ENCODE results near the gene BICD1. TPM values are rescaled to one million over a fixed set of nuclear protein-coding genes. Genes with fewer than 3 reads are reported as not detected.

Gene BICD1
- total and polyA plus RNA-seq, 9 donors, result 7.7 to 16.9 (median 9.4) TPM

DNA sequence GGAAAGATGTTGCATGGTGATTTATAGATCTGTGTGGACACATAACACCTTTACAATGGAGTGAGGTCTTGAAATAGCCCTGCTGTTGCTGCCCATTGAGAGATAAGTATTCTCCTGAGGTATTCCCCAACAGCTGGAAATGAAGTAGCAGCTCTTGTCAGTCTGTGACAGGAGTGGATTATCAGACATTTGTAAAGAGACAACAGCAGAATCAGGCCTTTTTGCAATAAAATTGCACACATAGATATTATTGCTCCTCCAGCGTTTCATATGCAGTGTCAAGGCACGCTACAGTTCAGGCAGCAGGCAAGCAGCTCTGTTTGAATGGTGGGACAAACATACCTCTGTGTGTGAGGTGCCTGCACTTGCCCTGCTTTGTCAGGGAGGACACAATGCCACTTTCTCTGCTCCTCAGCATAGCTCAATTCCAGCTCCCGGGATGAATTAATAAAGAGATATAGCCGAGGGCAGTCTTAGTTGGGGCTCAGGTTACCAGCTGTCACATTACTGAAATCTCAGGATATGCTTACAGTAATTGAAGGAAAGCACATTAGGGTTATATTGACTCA, 49.4 kb downstream of the BICD1 start:
- no peaks in the 10 kb centered on the region for H3K27me3 ChIP-seq (ENCODE audit: control insufficient read depth, insufficient read depth, low read length)
- H3K9me3 ChIP-seq (replicated peaks; ENCODE audit: control insufficient read depth, low read depth, low read length), result no peaks in the 10 kb centered on the region
- WGBS (ENCODE audit: insufficient coverage), result no CpG with 5 or more reads among the region's 4 CpGs
- H3K4me3 ChIP-seq (ENCODE audit: low read length), result no peak overlapping the region
- H3K36me3 ChIP-seq (ENCODE audit: control insufficient read depth, insufficient read depth, low read length), result no peaks in the 10 kb centered on the region
- no peak overlapping the region for H3K27ac ChIP-seq (ENCODE audit: low read length)
- peaks cover 3% of the 10 kb centered on the region for H3K4me1 ChIP-seq (ENCODE audit: control insufficient read depth, insufficient read depth, low read length)
- DNase-seq, result no peak

DNA sequence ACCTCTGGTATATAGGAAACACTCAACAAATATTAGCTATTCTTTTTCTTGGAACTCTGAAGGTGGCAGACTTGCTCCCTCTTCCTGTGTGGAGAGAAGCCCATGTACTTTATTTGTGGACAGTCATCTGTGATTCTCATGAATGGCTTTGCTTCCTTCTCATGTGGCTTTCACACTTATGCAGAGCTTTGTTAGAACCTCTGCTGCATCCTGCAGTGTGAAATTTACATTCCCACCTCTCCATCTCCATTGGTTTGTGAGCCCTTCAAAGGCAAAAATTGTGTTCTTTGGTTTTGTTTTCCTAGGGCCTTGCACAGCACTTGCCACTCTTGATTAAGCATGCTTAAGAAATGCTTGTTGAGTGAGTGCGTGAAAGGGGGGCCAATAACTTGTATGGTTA, 51.9 kb downstream of the BICD1 start:
- Histone ChIP-seq H3K4me3 (ENCODE audit: low read length) (no peak overlapping the region), H3K36me3 (ENCODE audit: control insufficient read depth, insufficient read depth, low read length) (no peaks in the 10 kb centered on the region), H3K9me3 (replicated peaks; ENCODE audit: control insufficient read depth, low read depth, low read length) (no peaks in the 10 kb centered on the region), H3K27ac (ENCODE audit: low read length) (no peak overlapping the region), H3K4me1 (ENCODE audit: control insufficient read depth, insufficient read depth, low read length) (peaks cover 3% of the 10 kb centered on the region), H3K27me3 (ENCODE audit: control insufficient read depth, insufficient read depth, low read length) (no peaks in the 10 kb centered on the region)
- no peak for DNase-seq
- 100% methylated on average over 1 of the region's 1 CpG for WGBS (ENCODE audit: insufficient coverage)

DNA sequence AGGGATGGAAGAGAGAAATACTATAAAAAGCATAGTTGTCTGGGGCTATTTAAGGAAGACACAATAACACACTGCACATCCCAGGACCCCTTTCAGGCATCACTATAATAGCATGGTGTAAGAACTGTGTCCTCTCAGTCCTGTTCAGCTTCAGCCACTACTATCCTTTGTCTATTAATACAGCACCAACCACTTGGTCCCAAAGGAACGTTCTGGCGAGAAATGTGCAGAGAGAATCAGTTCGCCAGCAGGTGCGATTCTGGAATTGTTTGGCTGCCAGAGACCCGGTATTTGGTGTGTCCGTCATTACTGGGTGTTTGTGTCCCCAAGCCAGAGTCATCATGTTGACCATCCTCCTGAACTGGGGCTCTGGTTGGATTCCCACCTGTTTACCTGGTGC, 52.7 kb downstream of the BICD1 start:
- Histone ChIP-seq H3K4me3 (ENCODE audit: low read length) (no peak overlapping the region), H3K9me3 (replicated peaks; ENCODE audit: control insufficient read depth, low read depth, low read length) (no peaks in the 10 kb centered on the region), H3K27ac (ENCODE audit: low read length) (no peak overlapping the region), H3K4me1 (ENCODE audit: control insufficient read depth, insufficient read depth, low read length) (peaks cover 3% of the 10 kb centered on the region), H3K36me3 (ENCODE audit: control insufficient read depth, insufficient read depth, low read length) (no peaks in the 10 kb centered on the region), H3K27me3 (ENCODE audit: control insufficient read depth, insufficient read depth, low read length) (no peaks in the 10 kb centered on the region)
- DNase-seq, result no peak
- 92% methylated on average over 6 of the region's 6 CpGs for WGBS (ENCODE audit: insufficient coverage)

DNA sequence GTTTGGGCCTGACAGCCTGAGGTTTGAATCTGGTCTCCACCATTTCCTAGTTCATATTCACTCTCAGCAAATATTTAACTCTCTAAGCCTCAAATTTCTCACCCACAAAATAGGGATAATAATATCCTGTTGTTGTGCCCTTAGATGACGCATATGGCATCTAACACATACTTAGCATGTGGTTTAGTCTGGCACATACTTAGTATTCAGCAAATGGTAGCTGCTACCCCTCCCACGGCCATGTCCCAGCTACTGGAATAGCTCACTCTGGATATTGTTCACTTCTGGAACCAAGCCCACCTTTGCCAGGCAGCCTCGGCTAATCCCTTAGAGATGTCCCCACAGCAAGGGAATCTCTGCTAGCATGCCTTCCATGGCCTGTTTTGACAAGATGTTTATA, 53.3 kb downstream of the BICD1 start:
- WGBS (ENCODE audit: insufficient coverage), result 72% methylated on average over 3 of the region's 3 CpGs
- no peaks in the 10 kb centered on the region for H3K9me3 ChIP-seq (replicated peaks; ENCODE audit: control insufficient read depth, low read depth, low read length)
- H3K4me3 ChIP-seq (ENCODE audit: low read length), result no peak overlapping the region
- no peaks in the 10 kb centered on the region for H3K27me3 ChIP-seq (ENCODE audit: control insufficient read depth, insufficient read depth, low read length)
- H3K27ac ChIP-seq (ENCODE audit: low read length), result no peak overlapping the region
- peak; percentile 58 for DNase-seq
- H3K36me3 ChIP-seq (ENCODE audit: control insufficient read depth, insufficient read depth, low read length), result no peaks in the 10 kb centered on the region
- H3K4me1 ChIP-seq (ENCODE audit: control insufficient read depth, insufficient read depth, low read length), result peaks cover 3% of the 10 kb centered on the region

DNA sequence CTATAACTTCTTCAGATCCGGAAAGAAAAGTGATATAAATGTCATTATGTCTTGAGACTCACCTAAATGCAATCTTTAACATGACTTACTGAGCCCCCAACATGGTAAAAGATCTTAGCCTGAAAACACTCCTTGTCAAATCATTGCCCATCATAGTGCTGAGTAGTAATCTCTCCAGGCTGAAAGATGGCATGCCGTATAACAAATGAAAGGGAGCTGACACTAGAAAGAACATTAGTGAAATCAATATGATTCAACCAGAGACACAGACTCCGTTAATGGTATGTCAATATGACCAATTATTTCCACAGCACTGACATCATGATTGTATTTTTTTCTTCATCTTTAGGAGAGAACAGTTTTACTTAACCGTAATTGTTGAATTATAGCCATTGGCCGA, 54.4 kb downstream of the BICD1 start:
- DNase-seq, result no peak
- no peaks in the 10 kb centered on the region for H3K27me3 ChIP-seq (ENCODE audit: control insufficient read depth, insufficient read depth, low read length)
- WGBS (ENCODE audit: insufficient coverage), result no CpG with 5 or more reads among the region's 5 CpGs
- no peaks in the 10 kb centered on the region for H3K36me3 ChIP-seq (ENCODE audit: control insufficient read depth, insufficient read depth, low read length)
- H3K9me3 ChIP-seq (replicated peaks; ENCODE audit: control insufficient read depth, low read depth, low read length), result no peaks in the 10 kb centered on the region
- no peak overlapping the region for H3K4me3 ChIP-seq (ENCODE audit: low read length)
- H3K27ac ChIP-seq (ENCODE audit: low read length), result no peak overlapping the region
- peaks cover under 1% of the 10 kb centered on the region for H3K4me1 ChIP-seq (ENCODE audit: control insufficient read depth, insufficient read depth, low read length)

DNA sequence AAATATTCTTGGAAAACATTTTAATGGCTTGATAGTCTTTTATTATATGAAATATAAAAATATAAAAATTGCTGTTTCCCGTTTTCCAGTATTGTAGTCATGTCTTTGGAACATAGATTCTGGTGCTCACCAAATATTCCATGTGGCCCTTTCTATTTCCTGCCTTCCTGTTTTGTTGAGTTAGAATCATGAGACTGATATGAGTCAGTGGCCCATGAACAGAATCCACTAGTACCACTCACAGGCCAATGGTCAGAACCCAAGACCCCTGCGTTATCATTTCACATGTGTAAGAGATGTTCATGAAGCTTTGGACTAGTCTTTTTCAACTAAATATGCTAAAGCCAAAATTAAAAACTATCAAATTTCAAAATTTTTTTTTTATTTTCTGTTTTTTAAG, 56.9 kb downstream of the BICD1 start:
- H3K36me3 ChIP-seq (ENCODE audit: control insufficient read depth, insufficient read depth, low read length), result no peaks in the 10 kb centered on the region
- no peak for DNase-seq
- no peaks in the 10 kb centered on the region for H3K4me1 ChIP-seq (ENCODE audit: control insufficient read depth, insufficient read depth, low read length)
- peaks cover 7% of the 10 kb centered on the region for H3K9me3 ChIP-seq (replicated peaks; ENCODE audit: control insufficient read depth, low read depth, low read length)
- no peaks in the 10 kb centered on the region for H3K27me3 ChIP-seq (ENCODE audit: control insufficient read depth, insufficient read depth, low read length)
- no peak overlapping the region for H3K4me3 ChIP-seq (ENCODE audit: low read length)
- no CpG with 5 or more reads among the region's 2 CpGs for WGBS (ENCODE audit: insufficient coverage)
- no peak overlapping the region for H3K27ac ChIP-seq (ENCODE audit: low read length)

DNA sequence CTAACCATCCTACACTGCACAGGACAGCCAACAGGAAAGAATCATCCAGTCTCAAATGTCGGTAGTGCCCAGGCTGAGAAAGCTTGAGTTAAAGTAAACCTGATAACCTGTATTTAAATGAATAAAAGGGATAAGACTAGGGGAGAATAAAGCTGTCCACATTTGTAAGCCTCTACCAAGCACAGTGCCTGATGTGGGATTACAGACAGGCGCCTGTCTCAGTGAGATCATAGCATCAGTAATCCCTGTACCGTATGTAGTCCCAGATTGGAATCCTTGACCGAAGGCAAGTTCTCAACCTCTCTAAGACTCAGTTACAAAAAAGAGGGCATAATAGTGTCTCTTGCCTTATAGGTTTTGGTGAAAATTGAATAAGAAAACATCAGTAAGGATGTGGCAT, 59.9 kb downstream of the BICD1 start:
- 100% methylated on average over 1 of the region's 4 CpGs for WGBS (ENCODE audit: insufficient coverage)
- Histone ChIP-seq H3K36me3 (ENCODE audit: control insufficient read depth, insufficient read depth, low read length) (no peaks in the 10 kb centered on the region), H3K27ac (ENCODE audit: low read length) (no peak overlapping the region), H3K27me3 (ENCODE audit: control insufficient read depth, insufficient read depth, low read length) (no peaks in the 10 kb centered on the region), H3K4me3 (ENCODE audit: low read length) (no peak overlapping the region), H3K4me1 (ENCODE audit: control insufficient read depth, insufficient read depth, low read length) (no peaks in the 10 kb centered on the region), H3K9me3 (replicated peaks; ENCODE audit: control insufficient read depth, low read depth, low read length) (peaks cover 7% of the 10 kb centered on the region)
- DNase-seq, result no peak

DNA sequence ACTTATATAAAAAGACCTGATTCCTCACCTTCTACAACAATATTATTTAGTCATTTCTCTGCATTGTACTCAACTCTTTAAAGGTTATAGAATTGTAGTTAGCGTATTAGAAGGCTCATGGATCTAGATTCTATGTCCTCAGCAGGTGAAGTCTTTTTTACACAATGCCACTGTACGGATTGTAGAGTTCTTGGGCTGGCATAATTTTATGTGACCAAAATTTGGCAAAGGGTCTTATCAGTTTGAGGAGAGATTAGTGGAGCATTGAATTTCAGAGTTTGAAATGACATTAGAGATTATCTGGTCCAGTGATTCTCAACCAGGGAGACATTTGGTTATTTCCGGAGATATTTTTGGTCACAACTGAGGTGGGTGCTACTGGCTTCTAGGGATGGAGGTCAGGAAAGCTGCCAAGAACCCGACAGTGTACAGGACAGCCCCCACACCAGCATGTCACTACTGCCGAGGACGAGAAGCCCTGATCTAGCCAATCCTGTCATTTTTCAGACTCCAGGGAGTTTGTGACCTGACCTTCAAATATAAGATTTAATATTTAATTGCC, 63.9 kb downstream of the BICD1 start:
- WGBS (ENCODE audit: insufficient coverage), result 87% methylated on average over 3 of the region's 6 CpGs
- DNase-seq, result no peak

DNA sequence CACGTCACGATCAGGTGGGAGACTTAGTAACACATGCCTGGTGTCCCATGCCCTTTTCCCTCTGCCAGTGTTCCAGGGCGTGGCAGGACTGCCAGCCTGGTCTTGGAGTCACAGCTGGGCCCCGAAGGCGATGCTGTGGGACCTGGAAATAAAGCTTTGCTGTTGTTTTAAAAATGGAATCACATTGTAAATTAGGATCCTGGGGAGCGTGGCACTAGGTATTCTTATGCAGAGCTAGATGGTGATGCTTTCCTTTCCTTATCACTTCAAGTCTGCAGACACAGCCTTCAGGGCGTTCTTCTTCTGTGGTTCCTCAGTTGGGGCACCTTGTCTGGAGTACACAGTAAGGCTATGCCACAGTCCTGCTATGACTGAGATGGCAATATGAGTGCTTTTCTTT, 64.6 kb downstream of the BICD1 start:
- Histone ChIP-seq H3K4me1 (ENCODE audit: control insufficient read depth, insufficient read depth, low read length) (no peaks in the 10 kb centered on the region), H3K27me3 (ENCODE audit: control insufficient read depth, insufficient read depth, low read length) (no peaks in the 10 kb centered on the region), H3K36me3 (ENCODE audit: control insufficient read depth, insufficient read depth, low read length) (no peaks in the 10 kb centered on the region), H3K27ac (ENCODE audit: low read length) (no peak overlapping the region), H3K9me3 (replicated peaks; ENCODE audit: control insufficient read depth, low read depth, low read length) (peaks cover 7% of the 10 kb centered on the region), H3K4me3 (ENCODE audit: low read length) (no peak overlapping the region)
- DNase-seq, result no peak
- 71% methylated on average over 5 of the region's 7 CpGs for WGBS (ENCODE audit: insufficient coverage)

More for the DNA sequence above, 63.9 kb downstream of the BICD1 start:
- no peak overlapping the region for H3K27ac ChIP-seq (ENCODE audit: low read length)
- no peaks in the 10 kb centered on the region for H3K27me3 ChIP-seq (ENCODE audit: control insufficient read depth, insufficient read depth, low read length)
- H3K4me1 ChIP-seq (ENCODE audit: control insufficient read depth, insufficient read depth, low read length), result no peaks in the 10 kb centered on the region
- H3K9me3 ChIP-seq (replicated peaks; ENCODE audit: control insufficient read depth, low read depth, low read length), result peaks cover 7% of the 10 kb centered on the region
- H3K36me3 ChIP-seq (ENCODE audit: control insufficient read depth, insufficient read depth, low read length), result no peaks in the 10 kb centered on the region
- H3K4me3 ChIP-seq (ENCODE audit: low read length), result no peak overlapping the region

DNA sequence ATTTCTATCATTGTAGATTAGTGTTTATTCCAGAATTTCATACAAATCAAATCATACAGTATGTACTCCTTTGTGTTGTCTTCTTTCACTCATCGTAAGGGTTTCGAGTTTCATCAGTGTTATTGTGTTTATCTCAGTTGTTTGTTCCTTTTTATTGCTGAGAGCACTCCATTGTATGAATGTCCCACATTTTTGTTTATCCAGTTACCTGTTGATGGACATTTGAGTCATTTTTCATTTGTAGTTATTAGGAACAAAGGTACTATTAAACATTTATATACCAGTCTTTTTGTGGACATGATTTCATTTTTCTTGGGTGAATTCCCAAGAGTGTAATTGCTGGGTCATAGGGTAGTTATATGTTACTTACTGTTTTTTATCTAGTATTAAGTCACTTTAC, 70.0 kb downstream of the BICD1 start:
- WGBS (ENCODE audit: insufficient coverage), result no CpG with 5 or more reads among the region's 2 CpGs
- Histone ChIP-seq H3K4me1 (ENCODE audit: control insufficient read depth, insufficient read depth, low read length) (peaks cover 3% of the 10 kb centered on the region), H3K36me3 (ENCODE audit: control insufficient read depth, insufficient read depth, low read length) (no peaks in the 10 kb centered on the region), H3K9me3 (replicated peaks; ENCODE audit: control insufficient read depth, low read depth, low read length) (no peaks in the 10 kb centered on the region), H3K27ac (ENCODE audit: low read length) (no peak overlapping the region), H3K4me3 (ENCODE audit: low read length) (no peak overlapping the region), H3K27me3 (ENCODE audit: control insufficient read depth, insufficient read depth, low read length) (no peaks in the 10 kb centered on the region)
- no peak for DNase-seq
